Measurements from ENCODE around the gene KLRK1. TPM values are rescaled to one million over a fixed set of nuclear protein-coding genes. Genes with fewer than 3 reads are reported as not detected.
A peak's percentile ranks its signal among the peaks of the same experiment; 100 is the strongest.
"Not testable (repeated sequence)": the region's sequence is repeated elsewhere in the genome, so short reads cannot be mapped to it uniquely, and the experiment has no call there.

The KLRK1 gene
- total RNA-seq, 1 donor from 2014 or later: not detected

- no peak overlapping the region for H3K4me3 Mint-ChIP-seq (ENCODE audit: low read depth)
- peaks cover 7% of the 10 kb centered on the region for H3K4me1 Mint-ChIP-seq (ENCODE audit: low read depth)
- H3K36me3 Mint-ChIP-seq (ENCODE audit: insufficient read depth): no peaks in the 10 kb centered on the region
- no peak overlapping the region for H3K27ac Mint-ChIP-seq
- no peaks in the 10 kb centered on the region for H3K27me3 Mint-ChIP-seq
- peaks cover 5% of the 10 kb centered on the region for H3K9me3 Mint-ChIP-seq (ENCODE audit: low read depth)
- no peak for DNase-seq (ENCODE audit: low spot score, unreplicated experiment)
- TF ChIP-seq CTCF (IDR thresholded peaks at IDR 0.05; ENCODE audit: unreplicated experiment): peak; percentile 86
Observed at GRCh38 chr12:10331642-10332239, 58.1 kb downstream of the KLRK1 start.

- not testable (repeated sequence) for H3K27me3 Mint-ChIP-seq; H3K4me1 Mint-ChIP-seq (ENCODE audit: low read depth); H3K36me3 Mint-ChIP-seq (ENCODE audit: insufficient read depth); H3K27ac Mint-ChIP-seq; DNase-seq (ENCODE audit: low spot score, unreplicated experiment); H3K9me3 Mint-ChIP-seq (ENCODE audit: low read depth); H3K4me3 Mint-ChIP-seq (ENCODE audit: low read depth)
Observed at GRCh38 chr12:10328691-10329090, 61.1 kb downstream of the KLRK1 start.

Other genes starting within 250 kb of the KLRK1 start
- gene OLR1, start 217.9 kb downstream of the KLRK1 start, total RNA-seq: not detected in 2 replicates
- gene TMEM52B, start 211.0 kb downstream of the KLRK1 start, total RNA-seq: not detected in 2 replicates
- 94.2 and 96.2 TPM in 2 replicates for gene GABARAPL1, start 177.2 kb downstream of the KLRK1 start, total RNA-seq
- 0.20 and 0.48 TPM in 2 replicates for gene KLRD1, start 82.2 kb downstream of the KLRK1 start, total RNA-seq
- gene KLRC4, start 19.7 kb upstream of the KLRK1 start, total RNA-seq: not detected in 2 replicates
- not detected in 2 replicates for gene KLRC3, start 30.6 kb upstream of the KLRK1 start, total RNA-seq
- not detected in 2 replicates for gene KLRC2, start 46.0 kb upstream of the KLRK1 start, total RNA-seq
- gene KLRC1, start 63.3 kb upstream of the KLRK1 start, total RNA-seq: not detected in 2 replicates
- 1.8 and 2.4 TPM in 2 replicates for gene EIF2S3B, start 115.8 kb upstream of the KLRK1 start, total RNA-seq
- 48.3 and 50.3 TPM in 2 replicates for gene MAGOHB, start 223.6 kb upstream of the KLRK1 start, total RNA-seq

Measured in progenitor cell of endocrine pancreas (in vitro differentiated cells).